Suprapubic skin (tissue), 4 donors: ENCODE measurements around the gene CDK5R1. TPM values are rescaled to one million over a fixed set of nuclear protein-coding genes. Genes with fewer than 3 reads are reported as not detected.
A peak's percentile ranks its signal among the peaks of the same experiment; 100 is the strongest.

ENCODE experiments used
- DNase-seq, 2 donors: peaks; one replicate each; pipeline ENCODE4 v3.0.0-alpha.2; 2019; ENCODE audit warnings: low spot score in 2 of 2
- H3K27ac ChIP-seq: fragments of 200-600 bp; sonication (generic); one replicate; pipeline ENCODE4 v1.5.1; 2019
- H3K27me3 ChIP-seq: fragments of 200-600 bp; sonication (generic); one replicate; pipeline ENCODE4 v1.5.1; 2019
- H3K36me3 ChIP-seq: fragments of 200-600 bp; sonication (generic); one replicate; pipeline ENCODE4 v1.5.1; 2019
- H3K4me1 ChIP-seq: fragments of 200-600 bp; sonication (generic); one replicate; pipeline ENCODE4 v1.5.1; 2019
- H3K4me3 ChIP-seq: fragments of 200-600 bp; sonication (generic); one replicate; pipeline ENCODE4 v1.5.1; 2019; ENCODE audit warnings: mild to moderate bottlenecking
- H3K9me3 ChIP-seq: fragments of 200-600 bp; sonication (generic); one replicate; pipeline ENCODE4 v1.5.1; 2019
- CTCF ChIP-seq, 2 donors: fragments of 200-600 bp in 1 of 2; fragments of 450-650 bp in 1 of 2; sonication (generic) in 1 of 2; IDR thresholded peaks; one replicate each; pipeline ENCODE4 v1.5.1; 2016 to 2019; ENCODE audit warnings: antibody characterized with exemption in 2 of 2, mild to moderate bottlenecking in 1 of 2, moderate library complexity in 1 of 2
- EP300 ChIP-seq: sonication (generic); formaldehyde crosslinking; IDR thresholded peaks from one replicate; pipeline ENCODE4 v1.6.1; 2017; ENCODE audit warnings: antibody characterized with exemption
- POLR2A ChIP-seq, 2 donors: fragments of 450-650 bp; IDR thresholded peaks; one replicate each; pipeline ENCODE4 v1.6.1; 2017; ENCODE audit warnings: antibody characterized with exemption in 2 of 2, mild to moderate bottlenecking in 2 of 2, moderate library complexity in 2 of 2
- POLR2AphosphoS5 ChIP-seq, 3 donors: sonication (generic); formaldehyde crosslinking; IDR thresholded peaks; one replicate each; pipeline ENCODE4 v1.6.1; 2017; ENCODE audit warnings: antibody characterized with exemption in 3 of 3
- WGBS: methylation state at CpG from one replicate; pipeline ENCODE4 v1.1.5; 2018; 5-methylcytosine and 5-hydroxymethylcytosine counted together
- total RNA-seq, 4 donors: library from RNA; depleted of rRNA; stranded (reverse); fragments of >200 nt; gene quantifications; one replicate each; pipeline ENCODE4 v1.1.0, GENCODE V29; 2016

The CDK5R1 gene
- total RNA-seq, 4 donors from 2014 or later: 3.5 to 6.9 (median 5.5) TPM

- Histone ChIP-seq H3K36me3 (no peaks in the 10 kb centered on the region), H3K27me3 (no peaks in the 10 kb centered on the region), H3K4me1 (peaks cover 22% of the 10 kb centered on the region), H3K27ac (no peak overlapping the region), H3K4me3 (no peak overlapping the region), H3K9me3 (no peaks in the 10 kb centered on the region)
- WGBS: 62% methylated on average over 16 of the region's 16 CpGs
- TF ChIP-seq CTCF (IDR thresholded peaks at IDR 0.05) (no peak), POLR2A (IDR thresholded peaks at IDR 0.05) (no peak), POLR2AphosphoS5 (IDR thresholded peaks at IDR 0.05) (no peak), EP300 (no peak)
- DNase-seq: peak; percentile 53 to 58
Measured at GRCh38 chr17:32490101-32490482, 3.3 kb downstream of the CDK5R1 start.

DNA sequence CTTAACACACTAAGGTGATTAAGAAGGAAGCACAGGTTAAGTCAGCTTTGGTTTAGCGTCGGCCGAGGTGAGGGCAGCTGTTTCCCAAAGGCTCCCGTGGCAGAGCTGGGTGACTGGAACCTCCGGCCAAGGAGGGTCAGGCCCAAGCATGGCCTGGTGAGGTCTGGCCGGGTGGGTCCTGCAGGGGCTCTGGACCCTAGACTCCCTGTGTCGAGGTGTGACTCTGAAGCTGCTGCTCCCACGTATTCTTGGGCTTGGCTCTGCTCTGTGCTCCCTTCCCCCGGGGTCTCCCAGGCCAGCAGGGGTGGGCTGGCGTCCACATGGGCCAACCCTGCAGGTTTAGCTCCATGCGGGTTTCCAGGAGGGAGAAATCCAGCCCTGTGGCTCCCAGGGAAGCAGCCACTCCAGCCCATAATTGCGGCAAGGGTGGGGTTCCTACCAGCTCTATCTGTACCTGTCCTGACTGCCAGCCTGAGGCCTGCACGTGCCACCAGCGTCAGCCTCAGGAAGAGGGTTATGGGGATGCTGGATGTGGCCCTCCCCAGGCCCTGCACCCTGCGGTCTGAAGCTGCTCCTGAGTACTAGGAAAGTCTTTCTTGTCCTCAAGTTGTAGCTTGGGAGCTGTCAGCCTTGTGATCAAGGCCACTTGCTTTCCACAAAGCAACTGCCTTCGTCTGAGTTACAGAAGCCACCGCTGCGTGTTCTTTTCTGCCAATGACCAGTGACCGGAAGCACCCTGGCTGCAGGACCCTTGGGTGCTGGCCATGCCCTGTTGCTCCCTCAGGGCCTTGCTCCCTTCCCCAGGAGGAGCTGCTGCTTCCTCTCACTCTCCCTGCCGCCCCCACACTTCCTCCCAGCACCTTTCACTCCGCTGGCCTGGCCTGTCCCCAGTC, 4.8 kb downstream of the CDK5R1 start:
- no peaks in the 10 kb centered on the region for H3K36me3 ChIP-seq
- H3K4me1 ChIP-seq: peaks cover 13% of the 10 kb centered on the region
- H3K27ac ChIP-seq: no peak overlapping the region
- no peak for TF ChIP-seq POLR2AphosphoS5 (IDR thresholded peaks at IDR 0.05)
- DNase-seq: peak in 1 of 2 donors; percentile 24
- H3K4me3 ChIP-seq: no peak overlapping the region
- H3K27me3 ChIP-seq: no peaks in the 10 kb centered on the region
- H3K9me3 ChIP-seq: no peaks in the 10 kb centered on the region
- WGBS: 73% methylated on average over 13 of the region's 21 CpGs

- WGBS: 82% methylated on average over 4 of the region's 4 CpGs
- Histone ChIP-seq H3K4me3 (no peak overlapping the region), H3K27me3 (no peaks in the 10 kb centered on the region), H3K27ac (no peak overlapping the region), H3K9me3 (no peaks in the 10 kb centered on the region), H3K4me1 (peaks cover 13% of the 10 kb centered on the region), H3K36me3 (no peaks in the 10 kb centered on the region)
- DNase-seq: no peak
- TF ChIP-seq EP300 (no peak), CTCF (IDR thresholded peaks at IDR 0.05) (no peak), POLR2AphosphoS5 (IDR thresholded peaks at IDR 0.05) (no peak)
Measured at GRCh38 chr17:32492264-32492589, 5.4 kb downstream of the CDK5R1 start.

DNA sequence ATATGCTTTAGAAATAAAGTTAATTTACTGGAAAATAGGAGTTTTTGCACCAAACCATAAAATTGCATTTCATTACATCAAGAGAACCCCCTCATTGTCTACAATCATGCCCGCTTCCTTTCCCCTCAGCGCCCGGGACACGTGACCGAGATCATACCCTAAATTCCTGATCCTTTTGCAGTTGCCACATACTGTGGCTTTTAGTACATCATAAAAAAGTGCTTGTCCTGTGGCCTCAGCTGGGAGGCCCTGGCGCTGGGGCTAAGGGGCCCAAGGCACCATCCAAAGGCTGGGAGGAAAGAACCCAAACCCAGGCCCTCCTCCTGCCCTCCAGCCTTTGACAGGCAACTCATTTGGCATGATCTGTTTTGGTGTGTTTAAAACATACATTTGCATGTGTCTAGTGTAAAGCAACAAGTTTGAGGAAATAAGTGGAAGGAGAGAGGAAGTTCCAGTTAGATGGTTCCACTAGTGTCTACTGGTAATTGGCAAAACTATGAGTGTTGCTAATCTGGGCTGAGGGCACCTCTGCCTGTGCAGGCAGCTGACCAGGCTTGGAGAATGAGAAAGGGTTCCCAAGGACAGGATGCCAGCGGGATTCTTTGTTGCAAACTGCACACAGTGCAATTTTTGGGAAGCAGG, 6.0 kb downstream of the CDK5R1 start:
- no peak overlapping the region for H3K4me3 ChIP-seq
- H3K9me3 ChIP-seq: no peaks in the 10 kb centered on the region
- peaks cover 8% of the 10 kb centered on the region for H3K4me1 ChIP-seq
- H3K36me3 ChIP-seq: no peaks in the 10 kb centered on the region
- no peak for TF ChIP-seq POLR2AphosphoS5 (IDR thresholded peaks at IDR 0.05)
- no peak for TF ChIP-seq POLR2A (IDR thresholded peaks at IDR 0.05)
- no peak for TF ChIP-seq EP300
- no peak for TF ChIP-seq CTCF (IDR thresholded peaks at IDR 0.05)
- no peak for DNase-seq
- 92% methylated on average over 7 of the region's 7 CpGs for whole genome bisulfite sequencing
- H3K27me3 ChIP-seq: no peaks in the 10 kb centered on the region
- no peak overlapping the region for H3K27ac ChIP-seq

DNA sequence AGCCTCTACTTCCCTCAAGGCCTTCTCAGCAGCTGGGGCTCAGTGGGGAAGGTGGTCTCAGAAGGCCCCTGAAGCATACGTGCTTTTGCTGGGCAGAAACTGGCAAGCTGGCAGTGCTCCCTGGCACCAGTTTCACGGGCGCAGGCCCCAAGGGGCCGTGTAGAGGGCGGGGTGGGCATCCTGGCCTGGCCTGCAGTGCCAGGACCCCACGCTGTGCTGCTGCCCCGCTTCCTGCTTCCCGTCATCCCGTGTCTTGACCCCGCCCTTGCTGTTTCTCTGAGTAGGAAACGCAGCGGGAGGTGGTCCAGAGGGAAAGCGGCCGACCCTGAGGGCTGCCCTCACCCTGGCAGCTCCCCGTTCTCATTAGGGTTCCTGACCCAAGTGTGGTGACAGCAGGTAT, 6.8 kb downstream of the CDK5R1 start:
- no peak overlapping the region for H3K27ac ChIP-seq
- H3K27me3 ChIP-seq: no peaks in the 10 kb centered on the region
- TF ChIP-seq EP300 (no peak), POLR2A (IDR thresholded peaks at IDR 0.05) (no peak), CTCF (IDR thresholded peaks at IDR 0.05) (no peak), POLR2AphosphoS5 (IDR thresholded peaks at IDR 0.05) (no peak)
- H3K36me3 ChIP-seq: no peaks in the 10 kb centered on the region
- no peaks in the 10 kb centered on the region for H3K9me3 ChIP-seq
- no peak for DNase-seq
- 96% methylated on average over 5 of the region's 15 CpGs for WGBS
- H3K4me3 ChIP-seq: no peak overlapping the region
- peaks cover 5% of the 10 kb centered on the region for H3K4me1 ChIP-seq
